HPDE6-E6E7 (cell line): ENCODE results near the gene CYB5A.

Experiments used
- DNase-seq: peaks from one replicate; pipeline ENCODE4 v3.0.0; 2011; ENCODE audit warnings: missing footprints; ENCODE audit errors: extremely low spot score

CYB5A gene

DNA sequence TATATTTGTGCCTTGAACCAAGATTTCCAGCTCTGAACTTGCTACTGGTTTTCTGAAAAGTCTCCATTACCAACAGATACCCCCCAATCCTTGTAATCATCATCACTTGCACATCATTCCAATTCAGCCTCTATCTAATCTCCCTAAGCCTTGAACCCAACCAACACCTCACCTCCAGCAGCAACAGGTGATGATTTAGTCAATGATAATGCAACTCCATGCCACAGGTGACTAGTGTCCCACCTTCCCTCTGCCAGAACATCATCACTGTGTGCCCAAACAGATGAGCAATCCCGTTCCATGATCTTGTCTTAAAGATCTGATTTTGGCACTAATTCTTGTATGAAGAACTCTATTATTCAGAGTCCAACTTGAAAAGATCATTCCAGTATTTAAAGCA is 75.9 kb downstream of the CYB5A start:
- DNase-seq, result no peak

DNA sequence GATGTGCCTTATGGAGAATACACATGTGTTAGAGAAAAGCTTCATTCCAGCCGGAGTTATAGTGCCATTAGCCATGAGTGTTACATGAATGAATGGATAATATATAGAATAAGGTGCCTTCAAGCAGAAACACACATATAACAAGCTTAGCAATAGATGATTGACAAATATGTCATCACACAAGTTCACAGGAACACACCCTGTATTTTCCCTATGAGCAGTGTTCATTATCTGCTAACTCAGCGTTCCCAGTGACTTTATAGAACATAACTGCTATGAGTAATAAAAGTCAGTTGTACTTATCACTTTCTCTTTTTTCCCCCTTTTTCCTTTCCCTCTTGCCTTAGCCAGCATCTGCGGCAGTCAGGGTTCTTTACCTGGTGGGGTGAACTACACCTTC is 78.3 kb downstream of the CYB5A start:
- DNase-seq, result no peak

DNA sequence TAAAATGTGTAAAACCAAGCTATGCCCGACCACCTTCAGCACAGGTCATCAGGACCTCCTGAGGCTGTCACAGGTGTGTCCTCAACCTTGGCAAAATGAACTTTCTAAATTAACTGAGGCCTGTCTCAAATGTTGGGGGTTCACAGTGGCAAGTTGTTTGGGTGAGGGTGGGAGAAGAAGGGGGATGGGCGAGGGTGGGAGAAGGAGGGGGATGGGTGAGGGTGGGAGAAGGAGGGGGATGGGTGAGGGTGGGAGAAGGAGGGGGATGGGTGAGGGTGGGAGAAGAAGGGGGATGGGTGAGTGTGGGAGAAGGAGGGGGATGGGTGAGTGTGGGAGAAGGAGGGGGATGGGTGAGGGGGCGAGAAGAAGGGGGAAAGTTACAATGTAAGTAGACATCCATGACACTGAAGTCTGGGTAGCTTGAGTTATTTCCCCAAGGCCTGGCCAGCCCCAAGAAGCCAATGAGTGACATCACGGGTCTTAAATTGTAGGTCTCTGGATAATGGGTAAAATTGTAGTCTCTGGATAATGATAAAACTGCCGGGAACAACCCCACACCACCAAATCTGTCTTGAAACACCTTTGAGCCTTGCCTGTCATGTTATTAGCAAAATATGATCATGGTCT is 87.1 kb downstream of the CYB5A start:
- no peak for DNase-seq

DNA sequence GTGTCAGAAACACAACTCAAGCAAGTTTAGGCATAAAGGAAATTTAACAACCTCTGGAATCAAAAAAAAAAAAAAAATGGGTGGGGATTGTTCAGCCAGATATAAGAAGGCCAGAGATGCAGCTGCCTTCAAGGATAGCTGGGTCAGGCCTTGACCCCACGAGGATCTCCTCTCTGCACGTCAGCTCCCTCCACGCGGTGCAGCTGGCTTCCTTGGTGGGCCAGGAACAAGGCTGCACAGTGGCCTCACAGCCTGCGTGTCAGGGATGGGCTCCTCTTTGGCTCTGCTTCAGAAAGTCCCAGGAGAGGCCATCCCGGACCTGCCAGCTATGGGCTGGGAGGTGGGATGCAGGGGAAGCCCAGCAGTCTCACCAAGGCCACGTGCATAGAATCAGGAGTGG is 88.0 kb downstream of the CYB5A start:
- DNase-seq, result no peak
